ENCODE data around the gene DOCK6.

GRCh38 chr19:11269408-11269807 lies 7.1 kb upstream of the DOCK6 start:
- TF ChIP-seq CTCF (IDR thresholded peaks at IDR 0.05) (no peak), ZFX (IDR thresholded peaks at IDR 0.05; ENCODE audit: borderline replicate concordance) (no peak)

Measured in 22Rv1 (cell line).